H9 (cell line): ENCODE results near the gene EPYC. TPM values are rescaled to one million over a fixed set of nuclear protein-coding genes. Genes with fewer than 3 reads are reported as not detected.

Experiments used
- DNase-seq: peaks from one replicate; pipeline ENCODE4 v3.0.0-alpha.2; 2017
- H2AFZ ChIP-seq: one replicate; pipeline ENCODE4 v1.6.1; 2013; ENCODE audit warnings: mild to moderate bottlenecking, low read length, control low read depth, moderate library complexity
- H2AK5ac ChIP-seq: 2 replicates; pipeline ENCODE4 v1.6.1; 2013; ENCODE audit warnings: low read length, control low read depth, mixed read lengths; ENCODE audit not compliant: insufficient read length
- H2BK120ac ChIP-seq: one replicate; pipeline ENCODE4 v1.6.1; 2013; ENCODE audit warnings: low read depth, mild to moderate bottlenecking, low read length, control low read depth, inconsistent platforms; ENCODE audit not compliant: poor library complexity, severe bottlenecking
- H2BK12ac ChIP-seq: 2 replicates; pipeline ENCODE4 v1.6.1; 2013; ENCODE audit warnings: low read length, control low read depth, mixed read lengths, low read depth; ENCODE audit not compliant: insufficient read length
- H2BK15ac ChIP-seq: 2 replicates; pipeline ENCODE4 v1.6.1; 2013; ENCODE audit warnings: low read depth, low read length, control low read depth
- H2BK20ac ChIP-seq: one replicate; pipeline ENCODE4 v1.6.1; 2013; ENCODE audit warnings: low read depth, mild to moderate bottlenecking, low read length, control low read depth, inconsistent platforms; ENCODE audit not compliant: poor library complexity, severe bottlenecking
- H2BK5ac ChIP-seq: 2 replicates; pipeline ENCODE4 v1.6.1; 2013; ENCODE audit warnings: low read length, control low read depth, mixed read lengths; ENCODE audit not compliant: insufficient read length
- H3K14ac ChIP-seq: 2 replicates; pipeline ENCODE4 v1.6.1; 2013; ENCODE audit warnings: low read length, control low read depth; ENCODE audit not compliant: insufficient read depth
- H3K18ac ChIP-seq: 2 replicates; pipeline ENCODE4 v1.6.1; 2013; ENCODE audit warnings: low read depth, mild to moderate bottlenecking, mixed read lengths, low read length, control low read depth; ENCODE audit not compliant: insufficient read length
- H3K23ac ChIP-seq: 2 replicates; pipeline ENCODE4 v1.6.1; 2013; ENCODE audit warnings: low read length, control low read depth, mixed read lengths, low read depth; ENCODE audit not compliant: insufficient read length
- H3K23me2 ChIP-seq: 2 replicates; pipeline ENCODE4 v1.6.1; 2013; ENCODE audit warnings: low read depth, mild to moderate bottlenecking, mixed read lengths, low read length, control low read depth; ENCODE audit not compliant: insufficient read length, poor library complexity, severe bottlenecking
- H3K27ac ChIP-seq: 2 replicates; pipeline ENCODE4 v1.5.1; 2013; ENCODE audit warnings: low read length, control low read depth, mixed read lengths, low read depth; ENCODE audit not compliant: insufficient read length
- H3K27me3 ChIP-seq: 2 replicates; pipeline ENCODE4 v1.6.1; 2013; ENCODE audit warnings: low read length, control low read depth, inconsistent platforms; ENCODE audit not compliant: insufficient read depth
- H3K4ac ChIP-seq: 2 replicates; pipeline ENCODE4 v1.6.1; 2013; ENCODE audit warnings: low read depth, mild to moderate bottlenecking, control low read depth, inconsistent platforms, low read length, moderate library complexity
- H3K4me1 ChIP-seq: 2 replicates; pipeline ENCODE4 v1.6.1; 2013; ENCODE audit warnings: low read length, control low read depth, inconsistent platforms; ENCODE audit not compliant: insufficient read depth
- H3K4me2 ChIP-seq: 2 replicates; pipeline ENCODE4 v1.6.1; 2013; ENCODE audit warnings: low read length, control low read depth, mixed read lengths; ENCODE audit not compliant: insufficient read length, insufficient read depth
- H3K56ac ChIP-seq: 2 replicates; pipeline ENCODE4 v1.6.1; 2013; ENCODE audit warnings: low read depth, mild to moderate bottlenecking, mixed read lengths, low read length, control low read depth; ENCODE audit not compliant: insufficient read length
- H3K79me1 ChIP-seq: 2 replicates; pipeline ENCODE4 v1.6.1; 2013; ENCODE audit warnings: low read depth, mild to moderate bottlenecking, moderate library complexity, low read length, control low read depth, inconsistent platforms; ENCODE audit not compliant: insufficient read depth, poor library complexity, severe bottlenecking
- H3K79me2 ChIP-seq: 2 replicates; pipeline ENCODE4 v1.6.1; 2013; ENCODE audit warnings: low read length, control low read depth, inconsistent platforms; ENCODE audit not compliant: insufficient read depth
- H3K9ac ChIP-seq: 2 replicates; pipeline ENCODE4 v1.6.1; 2013; ENCODE audit warnings: low read length, control low read depth, mixed read lengths; ENCODE audit not compliant: insufficient read length; ENCODE audit errors: extremely low read depth
- H3K9me3 ChIP-seq: one replicate; pipeline ENCODE4 v1.6.1; 2013; ENCODE audit warnings: low read depth, low read length, inconsistent platforms; ENCODE audit not compliant: control insufficient read depth
- H3T11ph ChIP-seq: one replicate; pipeline ENCODE4 v1.6.1; 2013; ENCODE audit warnings: mild to moderate bottlenecking, low read length, control low read depth, inconsistent platforms
- H4K20me1 ChIP-seq: one replicate; pipeline ENCODE4 v1.6.1; 2013; ENCODE audit not compliant: control insufficient read depth, insufficient read length, insufficient read depth
- H4K5ac ChIP-seq: 2 replicates; pipeline ENCODE4 v1.6.1; 2013; ENCODE audit warnings: low read depth, mild to moderate bottlenecking, mixed read lengths, low read length, control low read depth; ENCODE audit not compliant: insufficient read length
- H4K8ac ChIP-seq: replicated peaks from 2 replicates; pipeline ENCODE4 v1.6.1; 2013; ENCODE audit warnings: low read length, control low read depth, mixed read lengths, low read depth; ENCODE audit not compliant: insufficient read length
- H4K91ac ChIP-seq: 2 replicates; pipeline ENCODE4 v1.6.1; 2013; ENCODE audit warnings: low read depth, mild to moderate bottlenecking, moderate library complexity, mixed read lengths, low read length, control low read depth; ENCODE audit not compliant: insufficient read length
- H3K27ac Mint-ChIP-seq, 3 experiments: 2 replicates in 2 of 3; 3 replicates in 1 of 3; pipeline ENCODE4 v1.8.0; 2020 to 2021; ENCODE audit warnings: mixed read lengths in 3 of 3, mild to moderate bottlenecking in 1 of 3, moderate library complexity in 1 of 3
- H3K27me3 Mint-ChIP-seq: 2 replicates; pipeline ENCODE4 v1.8.0; 2021; ENCODE audit warnings: low read depth, mild to moderate bottlenecking, moderate library complexity, mixed read lengths
- H3K36me3 Mint-ChIP-seq, 3 experiments: 2 replicates in 2 of 3; 3 replicates in 1 of 3; pipeline ENCODE4 v1.8.0; 2020 to 2021; ENCODE audit warnings: low read depth in 3 of 3, mixed read lengths in 3 of 3; ENCODE audit not compliant: insufficient read depth in 1 of 3
- H3K4me1 Mint-ChIP-seq, 2 experiments: 2 replicates each; pipeline ENCODE4 v1.8.0; 2020; ENCODE audit warnings: mixed read lengths in 2 of 2
- H3K4me3 Mint-ChIP-seq, 2 experiments: 2 replicates in 1 of 2; 3 replicates in 1 of 2; pipeline ENCODE4 v1.8.0; 2020 to 2021; ENCODE audit warnings: mild to moderate bottlenecking in 2 of 2, mixed read lengths in 2 of 2, moderate library complexity in 1 of 2
- H3K9me3 Mint-ChIP-seq, 2 experiments: 2 replicates in 1 of 2; 3 replicates in 1 of 2; pipeline ENCODE4 v1.8.0; 2020; ENCODE audit warnings: mild to moderate bottlenecking in 2 of 2, mixed read lengths in 2 of 2, moderate library complexity in 1 of 2
- WGBS: extraction: QIAGEN DNeasy Blood & Tissue Kit; methylation state at CpG from one replicate; pipeline ENCODE4 v1.1.7; 2013; ENCODE audit warnings: missing lambda C conversion rate, low lambda C conversion rate, mixed read lengths; ENCODE audit not compliant: insufficient read length; ENCODE audit errors: extremely low coverage; 5-methylcytosine and 5-hydroxymethylcytosine counted together
- total RNA-seq: library from RNA; stranded (reverse); gene quantifications from 2 replicates; pipeline ENCODE4 v1.2.1, GENCODE V29; 2021
- TF ChIP-seq, protein P1 (sequence below): fragments of 200-600 bp; sonication (generic); conservative IDR thresholded peaks from 3 replicates; pipeline ENCODE4 v1.8.0; 2021; ENCODE audit warnings: antibody characterized with exemption, mild to moderate bottlenecking

The EPYC gene
- total RNA-seq, 1 experiment from 2014 or later: not detected

DNA sequence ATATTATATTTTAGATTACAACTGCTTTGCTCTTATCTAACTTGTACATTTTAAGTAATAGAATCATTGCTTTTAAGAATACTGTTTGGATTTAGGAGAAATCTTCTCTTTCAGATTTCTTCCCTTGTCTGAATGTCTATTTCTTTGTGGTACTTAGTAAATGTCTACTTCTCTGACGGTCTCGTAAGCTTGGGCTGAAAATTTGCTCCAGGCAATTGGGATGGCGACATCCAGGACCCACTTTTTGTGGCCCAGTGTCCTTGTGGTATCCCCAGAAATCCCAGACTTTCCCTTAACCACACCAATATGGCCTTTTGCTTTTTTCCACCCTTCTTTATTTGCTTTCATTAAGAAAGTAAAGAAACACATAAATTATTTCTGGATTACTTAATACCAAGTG is 25.8 kb downstream of the EPYC start:
- Histone ChIP-seq H4K5ac (no peak overlapping the region), H3K56ac (no peak overlapping the region), H4K20me1 (no peaks in the 10 kb centered on the region), H3K79me2 (no peaks in the 10 kb centered on the region), H2BK12ac (no peak overlapping the region), H3K27ac (no peak overlapping the region), H4K8ac (no peak overlapping the region), H3K18ac (no peak overlapping the region), H3K14ac (no peak overlapping the region), H3K23ac (no peak overlapping the region), H2AK5ac (no peak overlapping the region), H3K9me3 (no peaks in the 10 kb centered on the region), H3K4me1 (no peaks in the 10 kb centered on the region; the same call in 1 of the 2 replicates), H3K9ac (no peak overlapping the region), H3T11ph (no peak overlapping the region), H3K4ac (no peak overlapping the region), H4K91ac (no peak overlapping the region), H3K27me3 (peaks cover 21% of the 10 kb centered on the region; the same call in 1 of the 2 replicates), H3K23me2 (no peaks in the 10 kb centered on the region), H2BK20ac (no peak overlapping the region), H2BK120ac (no peak overlapping the region), H3K4me2 (no peak overlapping the region), H3K79me1 (no peaks in the 10 kb centered on the region), H2BK5ac (no peak overlapping the region), H2AFZ (no peak overlapping the region), H2BK15ac (no peak overlapping the region)
- Mint-ChIP-seq H3K9me3 (peaks cover 2% of the 10 kb centered on the region in 2 experiments; a peak in 2 of 5 replicates), H3K4me3 (no peak overlapping the region), H3K27me3 (peaks cover 46% of the 10 kb centered on the region), H3K36me3 (no peaks in the 10 kb centered on the region), H3K4me1 (peaks cover 17 to 27% of the 10 kb centered on the region in 2 experiments), H3K27ac (no peak overlapping the region)
- WGBS: no CpG with 5 or more reads among the region's 3 CpGs
- DNase-seq: no peak
- TF ChIP-seq, protein P1, sequence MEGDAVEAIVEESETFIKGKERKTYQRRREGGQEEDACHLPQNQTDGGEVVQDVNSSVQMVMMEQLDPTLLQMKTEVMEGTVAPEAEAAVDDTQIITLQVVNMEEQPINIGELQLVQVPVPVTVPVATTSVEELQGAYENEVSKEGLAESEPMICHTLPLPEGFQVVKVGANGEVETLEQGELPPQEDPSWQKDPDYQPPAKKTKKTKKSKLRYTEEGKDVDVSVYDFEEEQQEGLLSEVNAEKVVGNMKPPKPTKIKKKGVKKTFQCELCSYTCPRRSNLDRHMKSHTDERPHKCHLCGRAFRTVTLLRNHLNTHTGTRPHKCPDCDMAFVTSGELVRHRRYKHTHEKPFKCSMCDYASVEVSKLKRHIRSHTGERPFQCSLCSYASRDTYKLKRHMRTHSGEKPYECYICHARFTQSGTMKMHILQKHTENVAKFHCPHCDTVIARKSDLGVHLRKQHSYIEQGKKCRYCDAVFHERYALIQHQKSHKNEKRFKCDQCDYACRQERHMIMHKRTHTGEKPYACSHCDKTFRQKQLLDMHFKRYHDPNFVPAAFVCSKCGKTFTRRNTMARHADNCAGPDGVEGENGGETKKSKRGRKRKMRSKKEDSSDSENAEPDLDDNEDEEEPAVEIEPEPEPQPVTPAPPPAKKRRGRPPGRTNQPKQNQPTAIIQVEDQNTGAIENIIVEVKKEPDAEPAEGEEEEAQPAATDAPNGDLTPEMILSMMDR: no peak
